ENCODE measurements around the gene SFXN3. TPM values are rescaled to one million over a fixed set of nuclear protein-coding genes. Genes with fewer than 3 reads are reported as not detected.

Gene SFXN3
- total and polyA plus RNA-seq, 10 of the 15 experiments (the other 5 are each of a cell fraction or from before 2014, with no cell fraction given) = 0.05 to 11.3 (median 1.2) TPM

DNA sequence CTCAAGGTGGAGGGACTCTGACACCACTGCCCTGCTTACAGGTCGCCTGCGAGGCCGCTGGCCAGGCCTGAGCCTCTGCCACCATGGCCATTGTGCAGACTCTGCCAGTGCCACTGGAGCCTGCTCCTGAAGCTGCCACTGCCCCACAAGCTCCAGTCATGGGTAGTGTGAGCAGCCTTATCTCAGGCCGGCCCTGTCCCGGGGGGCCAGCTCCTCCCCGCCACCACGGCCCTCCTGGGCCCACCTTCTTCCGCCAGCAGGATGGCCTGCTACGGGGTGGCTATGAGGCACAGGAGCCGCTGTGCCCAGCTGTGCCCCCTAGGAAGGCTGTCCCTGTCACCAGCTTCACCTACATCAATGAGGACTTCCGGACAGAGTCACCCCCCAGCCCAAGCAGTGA lies 28.6 kb upstream of the SFXN3 start:
- intact Hi-C loops (cut with micrococcal nuclease; ENCODE audit: unreplicated experiment) = no loop called here
- POLR2A ChIA-PET = interaction anchor here (0.6 kb wide), 1 partner anchor 579 kb away, joined by 4 read pairs; no protein-coding TSS in a partner anchor

More for the DNA sequence above, 28.6 kb upstream of the SFXN3 start:
- Histone ChIP-seq H3K4me3 (no peak overlapping the region), H2AFZ (ENCODE audit: control insufficient read depth, low read depth, low read length) (no peak overlapping the region), H3K4me2 (ENCODE audit: control insufficient read depth, insufficient read depth) (no peak overlapping the region), H4K20me1 (ENCODE audit: control insufficient read depth, insufficient read depth) (no peaks in the 10 kb centered on the region), H3K36me3 (ENCODE audit: control insufficient read depth in 2 of 2, insufficient read depth in 2 of 2, low read length in 1 of 2) (peaks cover 0 to 2% of the 10 kb centered on the region in 2 experiments; a peak in 3 of 4 replicates), H3K9ac (ENCODE audit: control insufficient read depth, insufficient read depth, low read length) (no peak overlapping the region), H3K27me3 (replicated peaks in 1 of 2; ENCODE audit: control insufficient read depth in 2 of 2, insufficient read depth in 2 of 2, low read length in 1 of 2) (no peaks in the 10 kb centered on the region), H3K79me2 (ENCODE audit: control insufficient read depth, insufficient read depth, low read length) (peaks cover 10% of the 10 kb centered on the region), H3K27ac (ENCODE audit: control insufficient read depth, insufficient read depth) (no peak overlapping the region), H3K4me1 (ENCODE audit: control insufficient read depth, insufficient read depth, low read length) (peaks cover 10% of the 10 kb centered on the region), H3K9me3 (replicated peaks; ENCODE audit: control insufficient read depth, insufficient read depth, low read length) (no peaks in the 10 kb centered on the region)
- no peak for DNase-seq (ENCODE audit: low read depth, low spot score)
- ChIA-PET RAD21 (ENCODE audit: unreplicated experiment) (no interaction called here), CTCF (interaction anchor here (1.4 to 3.7 kb wide), 3 partner anchors 9 to 65 kb away, joined by 3 to 21 read pairs (median 5); no protein-coding TSS in a partner anchor), SMC1A (ENCODE audit: uncharacterized antibody, unreplicated experiment) (interaction anchor here (1.7 kb wide), 1 partner anchor 12 kb away, joined by 4 read pairs; no protein-coding TSS in a partner anchor)
- 96% methylated on average over 11 of the region's 11 CpGs for WGBS (ENCODE audit: insufficient coverage, insufficient replicate concordance, low lambda C conversion rate, missing lambda C conversion rate)
- BruUV-seq (replicated peaks) = no TSS peak
- ATAC-seq = no peak
- TF ChIP-seq PAX5 (IDR thresholded peaks at IDR 0.05; ENCODE audit: borderline replicate concordance, low read depth, low read length) = no peak
- TF ChIP-seq ATF7 (IDR thresholded peaks at IDR 0.05; ENCODE audit: low read depth) = no peak
- TF ChIP-seq MTA3 (IDR thresholded peaks at IDR 0.05; ENCODE audit: borderline replicate concordance, low read length) = no peak
- TF ChIP-seq ZZZ3 (IDR thresholded peaks at IDR 0.05; ENCODE audit: control insufficient read depth, insufficient read length, low read depth) = no peak
- no peak for TF ChIP-seq NFXL1 (IDR thresholded peaks at IDR 0.05; ENCODE audit: borderline replicate concordance)
- TF ChIP-seq, protein P1, sequence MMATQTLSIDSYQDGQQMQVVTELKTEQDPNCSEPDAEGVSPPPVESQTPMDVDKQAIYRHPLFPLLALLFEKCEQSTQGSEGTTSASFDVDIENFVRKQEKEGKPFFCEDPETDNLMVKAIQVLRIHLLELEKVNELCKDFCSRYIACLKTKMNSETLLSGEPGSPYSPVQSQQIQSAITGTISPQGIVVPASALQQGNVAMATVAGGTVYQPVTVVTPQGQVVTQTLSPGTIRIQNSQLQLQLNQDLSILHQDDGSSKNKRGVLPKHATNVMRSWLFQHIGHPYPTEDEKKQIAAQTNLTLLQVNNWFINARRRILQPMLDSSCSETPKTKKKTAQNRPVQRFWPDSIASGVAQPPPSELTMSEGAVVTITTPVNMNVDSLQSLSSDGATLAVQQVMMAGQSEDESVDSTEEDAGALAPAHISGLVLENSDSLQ (IDR thresholded peaks at IDR 0.05) = no peak
- no peak for TF ChIP-seq TBL1XR1 (IDR thresholded peaks at IDR 0.05; ENCODE audit: low read depth, low read length)
- TF ChIP-seq POLR2AphosphoS5 (IDR thresholded peaks at IDR 0.05; ENCODE audit: low read length) = no peak
- no peak for TF ChIP-seq BCL11A (IDR thresholded peaks at IDR 0.05; ENCODE audit: low read depth, low read length)
- no peak for TF ChIP-seq POU2F2 (IDR thresholded peaks at IDR 0.05; ENCODE audit: borderline replicate concordance, low read depth, low read length)
- no peak for TF ChIP-seq PAX8 (IDR thresholded peaks at IDR 0.05)
- TF ChIP-seq, protein P2, sequence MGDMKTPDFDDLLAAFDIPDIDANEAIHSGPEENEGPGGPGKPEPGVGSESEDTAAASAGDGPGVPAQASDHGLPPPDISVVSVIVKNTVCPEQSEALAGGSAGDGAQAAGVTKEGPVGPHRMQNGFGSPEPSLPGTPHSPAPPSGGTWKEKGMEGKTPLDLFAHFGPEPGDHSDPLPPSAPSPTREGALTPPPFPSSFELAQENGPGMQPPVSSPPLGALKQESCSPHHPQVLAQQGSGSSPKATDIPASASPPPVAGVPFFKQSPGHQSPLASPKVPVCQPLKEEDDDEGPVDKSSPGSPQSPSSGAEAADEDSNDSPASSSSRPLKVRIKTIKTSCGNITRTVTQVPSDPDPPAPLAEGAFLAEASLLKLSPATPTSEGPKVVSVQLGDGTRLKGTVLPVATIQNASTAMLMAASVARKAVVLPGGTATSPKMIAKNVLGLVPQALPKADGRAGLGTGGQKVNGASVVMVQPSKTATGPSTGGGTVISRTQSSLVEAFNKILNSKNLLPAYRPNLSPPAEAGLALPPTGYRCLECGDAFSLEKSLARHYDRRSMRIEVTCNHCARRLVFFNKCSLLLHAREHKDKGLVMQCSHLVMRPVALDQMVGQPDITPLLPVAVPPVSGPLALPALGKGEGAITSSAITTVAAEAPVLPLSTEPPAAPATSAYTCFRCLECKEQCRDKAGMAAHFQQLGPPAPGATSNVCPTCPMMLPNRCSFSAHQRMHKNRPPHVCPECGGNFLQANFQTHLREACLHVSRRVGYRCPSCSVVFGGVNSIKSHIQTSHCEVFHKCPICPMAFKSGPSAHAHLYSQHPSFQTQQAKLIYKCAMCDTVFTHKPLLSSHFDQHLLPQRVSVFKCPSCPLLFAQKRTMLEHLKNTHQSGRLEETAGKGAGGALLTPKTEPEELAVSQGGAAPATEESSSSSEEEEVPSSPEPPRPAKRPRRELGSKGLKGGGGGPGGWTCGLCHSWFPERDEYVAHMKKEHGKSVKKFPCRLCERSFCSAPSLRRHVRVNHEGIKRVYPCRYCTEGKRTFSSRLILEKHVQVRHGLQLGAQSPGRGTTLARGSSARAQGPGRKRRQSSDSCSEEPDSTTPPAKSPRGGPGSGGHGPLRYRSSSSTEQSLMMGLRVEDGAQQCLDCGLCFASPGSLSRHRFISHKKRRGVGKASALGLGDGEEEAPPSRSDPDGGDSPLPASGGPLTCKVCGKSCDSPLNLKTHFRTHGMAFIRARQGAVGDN (IDR thresholded peaks at IDR 0.05) = no peak
- TF ChIP-seq KAT2A (conservative IDR thresholded peaks at IDR 0.05; ENCODE audit: control insufficient read depth, low read depth, low read length) = no peak
- no peak for TF ChIP-seq EGR1 (IDR thresholded peaks at IDR 0.05; ENCODE audit: borderline replicate concordance in 1 of 2, low read depth in 2 of 2, low read length in 2 of 2)
- TF ChIP-seq ZNF207 (IDR thresholded peaks at IDR 0.05; ENCODE audit: borderline replicate concordance) = no peak
- TF ChIP-seq CHD4 (IDR thresholded peaks at IDR 0.05) = no peak
- FAIRE-seq = no peak
- in situ Hi-C loops (cut with MboI) = no loop called here
